ENCODE data around the gene GRID1.

The GRID1 gene

GRCh38 chr10:85741626-85742300 lies 624.8 kb downstream of the GRID1 start:
- 77% methylated on average over 4 of the region's 5 CpGs for WGBS
- no peak overlapping the region for H3K9ac ChIP-seq (ENCODE audit: low read length)
- no peak overlapping the region for H3K4me3 ChIP-seq (ENCODE audit: insufficient read depth in 1 of 2, low read depth in 1 of 2, low read length in 2 of 2)

GRCh38 chr10:85735997-85736396 lies 630.6 kb downstream of the GRID1 start:
- WGBS: 71% methylated on average over 1 of the region's 1 CpG
- no peak overlapping the region for H3K14ac ChIP-seq (ENCODE audit: low read length in 2 of 2)
- H2AFZ ChIP-seq (ENCODE audit: low read depth, low read length): no peak overlapping the region
- H3K27ac ChIP-seq (ENCODE audit: low read length, poor library complexity, severe bottlenecking): no peak overlapping the region
- no peak overlapping the region for H4K91ac ChIP-seq (ENCODE audit: low read length)
- no peak overlapping the region for H3K23ac ChIP-seq (ENCODE audit: low read length in 2 of 2)
- no peaks in the 10 kb centered on the region for H3K27me3 ChIP-seq (ENCODE audit: control insufficient read depth in 1 of 2, insufficient read depth in 1 of 2, low read length in 2 of 2)
- no peaks in the 10 kb centered on the region for H3K79me1 ChIP-seq (replicated peaks; ENCODE audit: low read length, poor library complexity, severe bottlenecking)
- no peak overlapping the region for H2BK12ac ChIP-seq (ENCODE audit: low read length in 2 of 2)
- H3K36me3 ChIP-seq (ENCODE audit: control insufficient read depth in 1 of 2, insufficient read depth in 2 of 2, low read depth in 1 of 2, low read length in 2 of 2): no peaks in the 10 kb centered on the region
- no peak overlapping the region for H3K9ac ChIP-seq (ENCODE audit: low read length)
- no peak overlapping the region for H2BK15ac ChIP-seq (ENCODE audit: low read depth, poor library complexity, severe bottlenecking)
- H3K18ac ChIP-seq (ENCODE audit: low read depth in 1 of 2, low read length in 2 of 2): no peak overlapping the region
- no peak overlapping the region for H2AK5ac ChIP-seq (ENCODE audit: low read length, severe bottlenecking)
- no peak overlapping the region for H3K4me2 ChIP-seq (ENCODE audit: low read length, poor library complexity, severe bottlenecking)
- no peak overlapping the region for H2BK5ac ChIP-seq (ENCODE audit: low read depth, low read length, poor library complexity, severe bottlenecking)
- no peak overlapping the region for H4K8ac ChIP-seq (ENCODE audit: low read length)
- H3K4me3 ChIP-seq (ENCODE audit: insufficient read depth in 1 of 2, low read depth in 1 of 2, low read length in 2 of 2): no peak overlapping the region
- DNase-seq: no peak
- no peak overlapping the region for H3K4ac ChIP-seq (ENCODE audit: low read depth in 1 of 2, low read length in 2 of 2)
- no peak overlapping the region for H2BK120ac ChIP-seq (ENCODE audit: low read depth, low read length)
- no peaks in the 10 kb centered on the region for H3K9me3 ChIP-seq (ENCODE audit: control insufficient read depth, low read length)
- no peaks in the 10 kb centered on the region for H3K4me1 ChIP-seq (ENCODE audit: control insufficient read depth, insufficient read depth, low read depth, low read length)

More at GRCh38 chr10:85741626-85742300, 624.8 kb downstream of the GRID1 start:
- no peak overlapping the region for H3K4me2 ChIP-seq (ENCODE audit: low read length, poor library complexity, severe bottlenecking)
- no peak overlapping the region for H2AFZ ChIP-seq (ENCODE audit: low read depth, low read length)
- no peak overlapping the region for H3K4ac ChIP-seq (ENCODE audit: low read depth in 1 of 2, low read length in 2 of 2)
- H2AK5ac ChIP-seq (ENCODE audit: low read length, severe bottlenecking): no peak overlapping the region
- H3K18ac ChIP-seq (ENCODE audit: low read depth in 1 of 2, low read length in 2 of 2): no peak overlapping the region
- no peak overlapping the region for H2BK12ac ChIP-seq (ENCODE audit: low read length in 2 of 2)
- H3K79me1 ChIP-seq (replicated peaks; ENCODE audit: low read length, poor library complexity, severe bottlenecking): no peaks in the 10 kb centered on the region
- no peaks in the 10 kb centered on the region for H3K4me1 ChIP-seq (ENCODE audit: control insufficient read depth, insufficient read depth, low read depth, low read length)
- no peak for DNase-seq
- H3K27ac ChIP-seq (ENCODE audit: low read length, poor library complexity, severe bottlenecking): no peak overlapping the region
- no peak overlapping the region for H4K8ac ChIP-seq (ENCODE audit: low read length)
- no peak overlapping the region for H2BK120ac ChIP-seq (ENCODE audit: low read depth, low read length)
- no peaks in the 10 kb centered on the region for H3K36me3 ChIP-seq (ENCODE audit: control insufficient read depth in 1 of 2, insufficient read depth in 2 of 2, low read depth in 1 of 2, low read length in 2 of 2)
- no peaks in the 10 kb centered on the region for H3K27me3 ChIP-seq (ENCODE audit: control insufficient read depth in 1 of 2, insufficient read depth in 1 of 2, low read length in 2 of 2)
- no peak overlapping the region for H4K91ac ChIP-seq (ENCODE audit: low read length)
- peaks cover 6% of the 10 kb centered on the region for H3K9me3 ChIP-seq (ENCODE audit: control insufficient read depth, low read length)
- H3K14ac ChIP-seq (ENCODE audit: low read length in 2 of 2): no peak overlapping the region
- H2BK5ac ChIP-seq (ENCODE audit: low read depth, low read length, poor library complexity, severe bottlenecking): no peak overlapping the region
- H3K23ac ChIP-seq (ENCODE audit: low read length in 2 of 2): no peak overlapping the region
- no peak overlapping the region for H2BK15ac ChIP-seq (ENCODE audit: low read depth, poor library complexity, severe bottlenecking)

- H3K4me2 ChIP-seq (ENCODE audit: low read length, poor library complexity, severe bottlenecking): no peak overlapping the region
- no peak overlapping the region for H3K4ac ChIP-seq (ENCODE audit: low read depth in 1 of 2, low read length in 2 of 2)
- no peaks in the 10 kb centered on the region for H3K9me3 ChIP-seq (ENCODE audit: control insufficient read depth, low read length)
- H2AK5ac ChIP-seq (ENCODE audit: low read length, severe bottlenecking): no peak overlapping the region
- 63% methylated on average over 5 of the region's 7 CpGs for WGBS
- no peak overlapping the region for H2BK15ac ChIP-seq (ENCODE audit: low read depth, poor library complexity, severe bottlenecking)
- no peaks in the 10 kb centered on the region for H3K79me1 ChIP-seq (replicated peaks; ENCODE audit: low read length, poor library complexity, severe bottlenecking)
- H2BK12ac ChIP-seq (ENCODE audit: low read length in 2 of 2): no peak overlapping the region
- H3K23ac ChIP-seq (ENCODE audit: low read length in 2 of 2): no peak overlapping the region
- no peak overlapping the region for H3K27ac ChIP-seq (ENCODE audit: low read length, poor library complexity, severe bottlenecking)
- H3K4me3 ChIP-seq (ENCODE audit: insufficient read depth in 1 of 2, low read depth in 1 of 2, low read length in 2 of 2): no peak overlapping the region
- H2BK5ac ChIP-seq (ENCODE audit: low read depth, low read length, poor library complexity, severe bottlenecking): no peak overlapping the region
- no peaks in the 10 kb centered on the region for H3K36me3 ChIP-seq (ENCODE audit: control insufficient read depth in 1 of 2, insufficient read depth in 2 of 2, low read depth in 1 of 2, low read length in 2 of 2)
- H2BK120ac ChIP-seq (ENCODE audit: low read depth, low read length): no peak overlapping the region
- no peak overlapping the region for H3K18ac ChIP-seq (ENCODE audit: low read depth in 1 of 2, low read length in 2 of 2)
- no peak overlapping the region for H3K9ac ChIP-seq (ENCODE audit: low read length)
- H3K27me3 ChIP-seq (ENCODE audit: control insufficient read depth in 1 of 2, insufficient read depth in 1 of 2, low read length in 2 of 2): no peaks in the 10 kb centered on the region
- H4K91ac ChIP-seq (ENCODE audit: low read length): no peak overlapping the region
- H3K14ac ChIP-seq (ENCODE audit: low read length in 2 of 2): no peak overlapping the region
- H4K8ac ChIP-seq (ENCODE audit: low read length): no peak overlapping the region
- no peak for DNase-seq
- no peaks in the 10 kb centered on the region for H3K4me1 ChIP-seq (ENCODE audit: control insufficient read depth, insufficient read depth, low read depth, low read length)
- H2AFZ ChIP-seq (ENCODE audit: low read depth, low read length): no peak overlapping the region
Measured at GRCh38 chr10:85734791-85735190, 631.8 kb downstream of the GRID1 start.

- no peak overlapping the region for H3K9ac ChIP-seq (ENCODE audit: low read length)
- no peaks in the 10 kb centered on the region for H3K27me3 ChIP-seq (ENCODE audit: control insufficient read depth in 1 of 2, insufficient read depth in 1 of 2, low read length in 2 of 2)
- no peaks in the 10 kb centered on the region for H3K9me3 ChIP-seq (ENCODE audit: control insufficient read depth, low read length)
- H2AK5ac ChIP-seq (ENCODE audit: low read length, severe bottlenecking): no peak overlapping the region
- H2BK12ac ChIP-seq (ENCODE audit: low read length in 2 of 2): no peak overlapping the region
- H2AFZ ChIP-seq (ENCODE audit: low read depth, low read length): no peak overlapping the region
- 82% methylated on average over 6 of the region's 6 CpGs for WGBS
- H3K79me1 ChIP-seq (replicated peaks; ENCODE audit: low read length, poor library complexity, severe bottlenecking): no peaks in the 10 kb centered on the region
- H3K27ac ChIP-seq (ENCODE audit: low read length, poor library complexity, severe bottlenecking): no peak overlapping the region
- H3K4me1 ChIP-seq (ENCODE audit: control insufficient read depth, insufficient read depth, low read depth, low read length): no peaks in the 10 kb centered on the region
- no peak overlapping the region for H3K23ac ChIP-seq (ENCODE audit: low read length in 2 of 2)
- H3K14ac ChIP-seq (ENCODE audit: low read length in 2 of 2): no peak overlapping the region
- no peak overlapping the region for H3K18ac ChIP-seq (ENCODE audit: low read depth in 1 of 2, low read length in 2 of 2)
- H2BK5ac ChIP-seq (ENCODE audit: low read depth, low read length, poor library complexity, severe bottlenecking): no peak overlapping the region
- DNase-seq: no peak
- H3K36me3 ChIP-seq (ENCODE audit: control insufficient read depth in 1 of 2, insufficient read depth in 2 of 2, low read depth in 1 of 2, low read length in 2 of 2): no peaks in the 10 kb centered on the region
- no peak overlapping the region for H2BK15ac ChIP-seq (ENCODE audit: low read depth, poor library complexity, severe bottlenecking)
- H3K4me3 ChIP-seq (ENCODE audit: insufficient read depth in 1 of 2, low read depth in 1 of 2, low read length in 2 of 2): no peak overlapping the region
- no peak overlapping the region for H4K8ac ChIP-seq (ENCODE audit: low read length)
- H3K4me2 ChIP-seq (ENCODE audit: low read length, poor library complexity, severe bottlenecking): no peak overlapping the region
- H2BK120ac ChIP-seq (ENCODE audit: low read depth, low read length): no peak overlapping the region
- no peak overlapping the region for H3K4ac ChIP-seq (ENCODE audit: low read depth in 1 of 2, low read length in 2 of 2)
- H4K91ac ChIP-seq (ENCODE audit: low read length): no peak overlapping the region
Measured at GRCh38 chr10:85724215-85724614, 642.4 kb downstream of the GRID1 start.

Data from mesenchymal stem cell (in vitro differentiated cells and primary cell).